Stimulated activated CD8-positive, alpha-beta memory T cell treated with anti-CD3 and anti-CD28 coated beads, Interleukin-7, amount 100 ng/mL, for 48 hours (primary cell): ENCODE data around the gene AOC1.
"Not testable (repeated sequence)": the region's sequence is repeated elsewhere in the genome, so short reads cannot be mapped to it uniquely, and the experiment has no call there.

Experiments used
- DNase-seq, 2 donors: peaks; one replicate each; pipeline ENCODE4 v3.0.0-alpha.2; 2020; ENCODE audit warnings: low read depth in 1 of 2; ENCODE audit errors: extremely low read depth in 1 of 2

The AOC1 gene

DNA sequence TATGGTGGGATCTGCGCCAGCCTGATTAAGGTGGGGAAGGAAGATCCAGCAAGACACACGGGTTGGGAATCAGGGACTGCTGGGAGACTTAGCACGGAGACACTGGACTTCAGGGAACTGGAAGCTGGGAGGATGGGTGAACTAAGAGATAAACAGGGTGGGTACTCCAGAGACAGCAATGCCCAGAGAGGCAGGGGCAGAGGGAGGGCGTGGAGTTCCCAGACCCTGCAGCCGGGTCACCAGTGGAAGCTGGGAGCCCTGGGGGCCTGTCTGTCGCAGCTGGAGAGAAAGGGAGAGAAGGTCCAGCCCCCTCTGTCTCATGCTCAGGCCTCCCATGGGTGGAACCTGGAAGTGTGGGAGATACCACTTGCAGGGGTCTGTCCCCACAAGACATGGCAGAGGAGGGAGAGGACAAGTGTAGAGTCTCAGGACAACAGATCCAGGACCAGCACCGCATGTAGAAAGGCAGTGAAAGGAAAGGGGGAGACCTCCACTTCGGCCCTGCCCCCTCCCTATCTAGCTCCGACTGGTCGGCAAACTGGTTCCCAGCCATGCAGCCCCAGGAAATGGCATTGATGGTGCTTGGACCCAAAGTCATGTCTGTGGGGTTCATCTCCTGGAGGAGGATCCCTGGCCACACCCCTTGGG is 44.4 kb downstream of the AOC1 start:
- no peak for DNase-seq

DNA sequence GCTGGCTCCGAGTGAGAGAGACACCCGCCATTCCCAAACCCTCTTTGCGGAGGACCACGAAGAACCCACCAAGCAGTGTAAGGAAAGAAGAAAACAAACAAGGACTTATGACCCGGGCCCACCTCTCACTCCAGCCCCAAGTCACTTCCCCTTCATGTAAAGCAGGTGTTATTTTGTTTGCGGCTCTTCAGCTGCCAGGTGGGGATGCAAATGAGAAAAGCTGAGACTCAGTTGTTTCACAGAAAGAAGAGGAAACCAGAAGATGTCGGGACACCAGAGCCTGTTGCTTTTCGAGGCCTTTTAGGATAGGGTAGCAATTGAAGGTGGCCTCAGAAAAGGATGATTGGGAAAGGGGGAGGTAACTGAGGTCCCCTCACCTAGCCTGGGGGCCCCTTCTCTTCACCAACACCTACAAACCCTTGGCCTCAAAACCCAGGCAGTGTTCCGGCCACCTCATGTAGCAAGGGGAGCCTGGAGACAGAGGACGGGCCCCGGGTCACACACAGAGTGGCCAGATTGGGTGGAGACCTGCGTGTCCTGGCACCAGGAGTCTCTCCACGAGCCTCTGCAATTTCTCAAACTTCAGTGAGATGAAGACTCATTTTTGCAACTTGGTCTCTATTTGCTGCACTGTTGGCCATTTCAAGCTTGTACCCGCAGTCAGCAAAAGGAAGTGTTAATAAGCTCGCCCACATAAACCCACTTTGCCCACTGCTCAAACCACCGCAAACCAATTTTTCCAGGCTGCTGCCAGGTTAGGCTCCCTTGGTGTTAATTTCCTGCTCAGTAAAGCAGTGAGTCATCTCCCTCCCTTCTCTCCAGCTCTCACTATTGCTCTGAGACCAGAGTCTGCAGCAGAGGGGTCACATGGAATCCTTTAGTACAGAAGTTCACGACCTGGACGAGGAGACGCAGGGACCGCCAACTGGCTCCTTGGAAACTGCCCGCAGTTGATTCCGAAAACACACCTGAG is 45.5 kb downstream of the AOC1 start:
- DNase-seq = peak in 1 of 2 donors; percentile 27

GRCh38 chr7:150898475-150899011 is 46.2 kb downstream of the AOC1 start:
- peak; percentile 37 to 49 for DNase-seq

GRCh38 chr7:150900675-150901074 is 48.4 kb downstream of the AOC1 start:
- no peak for DNase-seq

DNA sequence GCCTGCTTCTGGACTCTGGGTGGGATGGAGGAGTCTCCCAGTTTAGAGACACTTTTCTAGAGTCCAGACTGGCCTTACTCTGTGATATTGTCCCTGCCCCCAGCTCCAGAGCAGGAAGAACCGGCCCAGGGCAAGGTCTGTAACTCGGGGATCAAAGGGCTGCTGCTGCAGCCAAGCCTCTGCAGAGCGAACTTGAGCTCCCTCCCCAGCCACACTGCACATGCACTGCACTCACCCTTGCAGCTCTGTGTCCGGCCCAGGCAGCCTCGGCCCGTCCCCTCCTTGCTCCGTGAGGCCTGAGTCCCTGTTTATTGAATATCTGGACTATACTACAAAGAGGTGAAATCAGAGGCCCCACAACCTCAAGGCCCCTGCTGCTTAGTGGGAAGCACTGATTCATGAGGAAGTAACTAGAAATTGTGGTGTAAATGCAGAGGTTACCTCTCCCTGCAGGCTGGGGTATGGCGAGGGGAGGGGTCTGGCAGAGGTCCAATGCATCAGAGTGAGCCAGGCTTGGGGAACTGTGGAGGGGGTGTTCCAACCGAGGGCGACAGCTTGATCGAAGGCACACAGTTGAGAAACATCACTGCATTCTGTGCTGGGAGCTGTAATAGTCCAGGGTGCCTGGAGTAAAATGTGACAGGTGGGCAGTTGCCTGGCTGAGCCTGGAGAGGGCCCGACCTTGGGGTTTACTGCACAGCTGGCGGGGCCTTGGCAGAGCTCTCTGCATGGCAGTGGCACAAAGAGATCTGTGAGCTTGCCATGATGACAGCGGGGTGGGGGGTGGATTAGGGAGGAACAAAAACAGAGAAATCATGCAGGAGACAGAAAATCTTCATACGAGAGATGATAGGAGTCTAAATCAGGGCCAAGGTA is 49.1 kb downstream of the AOC1 start:
- no peak for DNase-seq

- no peak for DNase-seq
Observed at GRCh38 chr7:150902078-150903033, 50.0 kb downstream of the AOC1 start.

- DNase-seq = no peak
Observed at GRCh38 chr7:150903606-150904005, 51.3 kb downstream of the AOC1 start.

- no peak for DNase-seq
Observed at GRCh38 chr7:150904011-150904909, 51.9 kb downstream of the AOC1 start.

DNA sequence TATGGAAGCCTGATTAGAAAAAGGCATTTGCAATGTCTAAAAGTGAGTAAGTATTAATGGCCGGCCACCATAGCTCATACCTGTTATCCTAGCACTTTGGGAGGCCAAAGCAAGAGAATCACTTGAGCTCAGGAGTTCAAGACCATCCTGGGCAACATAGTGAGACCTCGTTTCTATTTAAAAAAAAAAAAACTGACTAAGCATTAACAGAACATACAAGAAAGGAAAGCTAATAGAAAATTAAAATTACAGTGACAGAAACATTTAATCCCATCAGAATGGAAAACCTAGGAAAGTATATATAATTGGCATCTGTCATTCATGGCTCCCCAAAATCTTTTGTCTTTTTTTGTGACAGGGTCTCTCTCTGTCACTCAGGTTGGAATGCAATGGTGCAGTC is 55.9 kb downstream of the AOC1 start:
- no peak for DNase-seq

DNA sequence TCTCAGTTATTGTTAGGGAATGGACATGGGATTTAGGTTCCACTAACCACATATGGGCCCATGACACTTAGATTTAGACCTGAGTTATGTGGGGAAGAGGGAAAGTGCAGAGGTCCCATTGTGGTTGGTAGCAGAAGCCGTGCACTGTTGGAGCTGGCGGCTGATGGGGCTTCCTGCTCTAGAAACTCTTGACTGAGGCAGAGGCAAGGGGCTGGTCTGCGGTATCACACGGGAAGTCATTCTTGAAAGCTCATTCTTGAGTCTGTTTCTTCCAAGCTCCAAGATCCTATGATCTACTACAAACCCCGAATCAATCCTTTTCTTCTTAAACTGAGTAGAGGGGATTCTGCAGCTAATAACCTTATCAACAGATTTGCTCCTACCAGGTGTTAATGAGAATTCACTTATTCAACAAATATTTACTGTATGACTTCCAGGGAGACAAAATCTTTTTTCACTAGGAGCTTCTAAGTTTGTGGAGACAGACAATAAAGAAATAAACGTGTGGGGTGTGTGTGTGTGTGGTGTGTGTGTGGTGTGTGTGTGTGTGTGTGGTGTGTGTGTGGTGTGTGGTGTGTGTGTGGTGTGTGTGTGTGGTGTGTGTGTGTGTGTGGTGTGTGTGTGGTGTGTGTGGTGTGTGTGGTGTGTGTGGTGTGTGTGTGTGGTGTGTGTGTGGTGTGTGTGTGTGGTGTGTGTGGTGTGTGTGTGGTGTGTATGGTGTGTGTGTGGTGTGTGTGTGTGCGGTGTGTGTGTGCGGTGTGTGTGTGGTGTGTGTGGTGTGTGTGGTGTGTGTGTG is 57.1 kb downstream of the AOC1 start:
- no peak for DNase-seq

DNA sequence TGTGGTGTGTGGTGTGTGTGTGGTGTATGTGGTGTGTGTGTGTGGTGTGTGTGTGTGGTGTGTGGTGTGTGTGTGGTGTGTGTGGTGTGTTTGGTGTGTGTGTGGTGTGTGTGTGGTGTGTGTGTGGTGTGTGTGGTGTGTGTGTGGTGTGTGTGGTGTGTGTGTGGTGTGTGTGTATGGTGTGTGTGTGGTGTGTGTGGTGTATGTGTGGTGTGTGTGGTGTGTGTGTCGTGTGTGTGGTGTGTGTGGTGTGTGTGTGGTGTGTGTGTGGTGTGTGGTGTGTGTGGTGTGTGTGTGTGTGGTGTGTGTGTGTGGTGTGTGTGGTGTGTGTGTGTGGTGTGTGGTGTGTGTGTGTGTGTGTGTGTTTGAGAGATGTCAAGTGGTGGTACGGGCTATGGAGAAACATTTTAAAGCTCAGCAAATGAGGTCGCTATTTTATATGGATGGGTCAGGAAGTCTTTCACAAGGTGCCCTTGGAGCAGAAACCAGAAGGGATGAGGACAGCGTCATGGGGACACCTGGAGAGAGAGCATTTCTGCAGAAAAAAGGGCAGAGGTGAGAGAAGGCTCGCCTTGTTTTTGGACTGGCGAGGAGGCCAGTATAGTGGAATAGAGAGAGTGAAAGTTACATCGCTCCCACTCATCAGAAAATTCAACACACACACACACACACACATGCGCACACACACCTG is 58.1 kb downstream of the AOC1 start:
- DNase-seq = not testable (repeated sequence)

DNA sequence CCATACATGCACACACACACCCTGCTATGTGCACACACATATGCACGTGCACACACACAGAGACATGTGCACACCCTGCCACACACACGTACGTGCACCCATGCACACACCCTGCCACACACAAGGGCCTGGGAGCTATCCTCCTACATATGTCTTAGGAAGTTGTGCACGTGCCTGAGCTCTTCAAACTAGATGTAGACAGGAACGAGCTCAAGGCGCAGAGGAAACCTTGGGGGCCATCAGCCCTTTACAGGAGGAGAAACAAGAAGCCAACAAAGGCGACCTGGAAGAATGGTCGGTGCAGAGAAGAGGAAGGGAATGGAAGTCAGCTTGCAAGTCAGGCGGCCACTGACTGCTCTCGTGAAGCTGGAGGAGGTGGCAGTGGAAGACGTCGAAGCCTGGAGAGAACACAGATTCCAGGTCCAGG is 58.7 kb downstream of the AOC1 start:
- DNase-seq = no peak
